Activated T-helper 1 cell treated with anti-CD3 and anti-CD28 coated beads, Interleukin-2, amount 50 U/mL, for 16 hours (primary cell): ENCODE results near the gene PTGS2.
"Not testable (repeated sequence)": the region's sequence is repeated elsewhere in the genome, so short reads cannot be mapped to it uniquely, and the experiment has no call there.

Source experiments
- DNase-seq, 2 donors: peaks; one replicate each; pipeline ENCODE4 v3.0.0-alpha.2; 2020; ENCODE audit warnings: low read depth in 1 of 2, low spot score in 1 of 2

PTGS2 gene

DNA sequence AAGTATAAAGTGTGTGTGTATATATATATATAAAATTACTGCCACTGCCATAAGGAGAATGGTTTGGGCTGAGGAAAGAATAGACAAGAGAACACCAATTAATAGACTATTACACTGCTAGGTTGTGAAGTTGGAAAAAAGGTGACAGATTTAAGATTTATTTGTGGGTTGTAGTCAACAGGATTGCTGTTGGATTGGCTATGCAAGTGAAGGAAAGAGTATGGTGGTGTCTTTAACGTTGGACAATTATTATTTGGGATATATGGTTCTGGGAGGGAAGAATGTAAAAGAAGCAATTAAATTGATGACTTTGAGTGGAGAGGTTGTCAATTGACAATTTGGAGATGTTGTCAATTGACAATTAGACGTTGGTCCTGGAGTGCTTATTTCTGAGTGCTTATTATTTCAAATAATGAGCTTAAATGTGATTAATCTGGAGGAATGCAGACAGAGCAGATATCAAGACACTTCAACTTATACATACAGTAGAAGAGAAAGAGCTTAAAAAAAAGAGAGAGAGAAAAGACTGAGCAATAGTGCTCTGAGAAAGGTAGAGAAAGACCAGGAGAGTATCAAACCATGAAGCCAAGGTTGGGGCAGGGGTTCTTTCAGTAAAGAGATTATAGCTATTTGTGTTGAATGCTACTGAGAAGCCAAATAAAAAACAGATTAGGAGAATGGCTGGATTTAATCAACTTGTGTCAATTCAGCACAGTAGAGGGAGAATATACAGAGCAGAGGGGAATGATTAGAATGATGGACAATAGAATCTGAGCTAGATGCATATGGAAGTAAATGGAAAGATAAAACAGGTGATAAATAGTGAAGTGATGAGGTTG, 9.7 kb downstream of the PTGS2 start:
- no peak for DNase-seq

DNA sequence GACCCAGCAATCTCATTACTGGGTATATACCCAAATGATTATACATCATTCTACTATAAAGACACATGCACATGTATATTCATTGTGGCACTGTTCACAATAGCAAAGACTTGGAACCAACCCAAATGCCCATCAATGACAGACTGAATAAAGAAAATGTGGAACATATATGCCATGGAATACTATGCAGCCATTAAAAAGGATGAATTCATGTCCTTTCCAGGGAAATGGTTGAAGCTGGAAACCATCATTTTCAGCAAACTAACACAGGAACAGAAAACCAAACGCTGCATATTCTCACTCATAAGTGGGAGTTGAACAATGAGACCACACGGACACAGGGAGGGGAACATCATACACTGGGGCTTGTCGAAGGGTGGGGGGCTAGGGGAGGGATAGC, 10.4 kb downstream of the PTGS2 start:
- not testable (repeated sequence) for DNase-seq

DNA sequence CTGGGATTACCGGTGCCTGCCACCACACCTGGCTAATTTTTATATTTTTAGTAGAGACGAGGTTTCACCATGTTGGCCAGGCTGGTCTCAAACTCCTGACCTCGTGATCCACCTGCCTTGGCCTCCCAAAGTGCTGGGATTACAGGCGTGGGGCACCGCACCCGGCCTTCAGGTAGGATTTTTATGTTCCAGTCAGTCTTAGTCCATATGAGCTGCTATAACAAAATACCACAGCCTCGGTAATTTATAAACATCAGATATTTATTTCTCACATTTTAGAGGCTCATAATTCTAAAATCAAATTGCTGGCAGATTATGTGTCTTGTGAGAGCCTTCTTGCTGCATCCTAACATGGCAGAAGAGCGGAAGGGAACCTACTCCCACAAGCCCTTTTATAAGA, 16.0 kb downstream of the PTGS2 start:
- not testable (repeated sequence) for DNase-seq

DNA sequence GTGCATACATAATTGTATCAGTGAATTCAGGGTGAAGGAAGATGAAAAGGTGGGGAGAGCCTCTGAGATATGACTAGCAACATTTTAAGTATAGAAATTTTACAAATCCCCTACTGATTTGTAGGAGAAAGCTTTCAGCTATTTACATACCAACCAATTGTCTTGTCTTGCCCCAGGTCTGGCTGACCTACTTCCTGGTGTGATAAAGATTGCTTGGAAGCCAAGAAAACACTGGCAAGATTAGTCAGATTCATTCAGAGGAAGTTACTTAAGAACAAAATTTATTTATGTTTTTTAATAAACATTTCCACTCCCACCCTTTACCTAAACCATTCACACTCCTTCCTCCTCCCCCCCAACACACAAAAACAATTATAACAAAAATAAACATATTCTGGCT, 17.5 kb downstream of the PTGS2 start:
- no peak for DNase-seq

DNA sequence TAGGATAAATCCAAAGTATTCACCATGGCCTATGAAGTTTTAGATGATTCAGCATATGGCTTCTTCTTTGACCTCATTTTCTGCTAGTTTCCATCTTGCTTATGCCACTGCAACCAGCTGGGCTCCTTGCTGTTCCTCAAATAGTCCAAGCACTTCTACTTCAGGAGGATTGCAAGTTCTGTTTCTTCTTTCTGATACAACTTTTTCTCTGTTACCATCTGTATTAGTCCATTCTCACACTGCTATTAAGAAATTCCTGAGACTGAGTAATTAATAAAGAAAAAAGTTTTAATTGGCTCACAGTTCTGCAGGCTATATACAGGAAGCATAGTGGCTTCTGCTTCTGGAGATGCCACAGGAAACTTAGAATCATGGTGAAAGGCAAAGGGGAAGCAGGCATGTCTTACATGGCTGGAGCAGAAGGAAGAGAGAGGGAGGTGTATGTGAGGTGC, 20.3 kb downstream of the PTGS2 start:
- no peak for DNase-seq

DNA sequence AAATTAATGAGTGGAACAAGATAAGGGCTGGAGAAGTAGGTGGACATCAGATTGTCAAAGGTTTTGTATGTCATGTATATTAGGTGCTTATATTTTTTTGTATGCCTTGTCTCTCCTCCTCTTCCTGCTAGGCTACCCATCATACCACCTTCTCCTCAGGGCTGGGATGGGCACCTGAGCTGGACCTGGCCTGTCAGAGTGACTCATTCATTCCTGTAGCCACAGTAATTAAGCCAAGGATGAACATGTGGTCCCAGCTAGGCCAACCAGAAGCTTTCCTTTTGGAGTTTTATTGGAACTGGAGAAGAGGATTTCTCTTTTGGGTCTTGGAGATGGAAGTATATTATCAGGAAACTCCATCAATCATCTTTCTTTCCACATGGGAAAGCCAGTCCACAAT, 21.2 kb downstream of the PTGS2 start:
- DNase-seq: no peak

DNA sequence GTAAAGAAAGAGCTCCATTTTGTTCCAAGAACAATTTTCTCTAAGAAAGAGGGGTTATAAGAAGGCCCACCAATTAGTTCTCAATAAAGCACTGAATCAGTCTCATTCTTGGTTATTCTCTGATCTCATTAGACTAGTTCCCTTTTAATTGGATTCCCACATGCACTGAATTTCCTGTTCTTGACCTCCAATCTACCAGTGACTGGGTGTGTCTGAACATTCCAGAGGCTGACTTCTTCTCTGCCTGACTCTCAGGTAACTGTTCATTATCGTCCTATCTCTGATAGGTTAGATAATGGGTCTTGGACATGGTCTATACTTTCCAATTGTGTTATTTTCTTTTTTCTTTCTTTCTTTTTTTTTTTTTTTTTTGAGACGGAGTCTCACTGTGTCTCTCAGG, 22.7 kb downstream of the PTGS2 start:
- no peak for DNase-seq

DNA sequence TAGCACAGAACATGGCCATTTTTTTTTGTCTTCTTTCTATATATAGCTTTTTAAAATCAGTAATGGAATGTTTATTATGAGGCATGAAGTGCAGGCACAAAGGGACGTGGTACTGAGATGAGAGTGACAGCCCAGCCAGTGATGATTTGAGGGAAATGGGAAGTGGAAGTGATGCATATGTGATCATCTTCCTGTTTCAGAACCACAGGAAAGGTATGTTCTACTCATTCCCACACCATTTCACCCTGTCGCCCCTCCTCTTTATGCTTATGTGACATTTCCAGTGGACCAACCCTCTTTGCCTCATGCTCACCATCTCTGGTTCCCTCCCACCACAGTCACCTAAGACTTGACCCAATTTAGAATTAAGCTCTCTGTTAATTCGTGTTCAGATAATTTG, 24.3 kb downstream of the PTGS2 start:
- DNase-seq: no peak

DNA sequence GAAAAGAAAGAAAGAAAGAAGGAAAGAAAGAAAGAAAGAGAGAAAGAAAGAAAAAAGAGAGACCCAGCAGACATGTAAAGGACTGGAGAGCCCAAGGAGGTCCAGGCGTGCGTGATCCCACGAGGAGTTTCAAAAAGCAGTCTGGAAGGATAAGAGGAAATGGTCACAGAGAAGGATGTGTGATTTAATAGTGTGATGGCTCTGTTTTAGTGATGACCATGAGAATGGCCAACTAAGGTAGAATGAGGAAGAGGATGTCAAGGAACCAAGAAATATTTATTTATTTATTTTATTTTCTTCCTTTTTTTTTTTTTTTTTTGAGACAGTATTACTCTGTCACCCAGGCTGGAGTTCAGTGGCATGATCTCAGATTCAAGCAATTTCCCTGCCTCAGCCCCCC, 25.5 kb downstream of the PTGS2 start:
- DNase-seq: no peak

DNA sequence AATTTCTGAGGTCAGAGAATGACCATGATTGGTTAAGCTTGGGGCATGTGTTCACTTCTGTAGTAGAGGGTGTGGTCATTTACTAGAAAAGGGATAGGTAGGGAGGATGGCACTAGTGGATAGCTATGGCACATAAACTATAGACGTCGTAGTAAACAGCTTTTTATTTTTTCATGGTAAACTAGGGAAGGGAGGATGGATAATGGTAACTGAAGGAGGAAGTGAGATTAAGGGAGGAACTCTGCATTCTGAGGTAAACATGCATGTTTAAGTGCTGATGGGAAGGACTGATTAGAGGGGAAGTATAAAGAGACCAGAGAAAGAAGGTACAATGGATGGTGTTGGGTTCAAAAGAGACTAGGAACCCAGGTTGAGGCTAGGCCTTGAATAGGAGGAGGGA, 26.9 kb downstream of the PTGS2 start:
- DNase-seq: no peak

DNA sequence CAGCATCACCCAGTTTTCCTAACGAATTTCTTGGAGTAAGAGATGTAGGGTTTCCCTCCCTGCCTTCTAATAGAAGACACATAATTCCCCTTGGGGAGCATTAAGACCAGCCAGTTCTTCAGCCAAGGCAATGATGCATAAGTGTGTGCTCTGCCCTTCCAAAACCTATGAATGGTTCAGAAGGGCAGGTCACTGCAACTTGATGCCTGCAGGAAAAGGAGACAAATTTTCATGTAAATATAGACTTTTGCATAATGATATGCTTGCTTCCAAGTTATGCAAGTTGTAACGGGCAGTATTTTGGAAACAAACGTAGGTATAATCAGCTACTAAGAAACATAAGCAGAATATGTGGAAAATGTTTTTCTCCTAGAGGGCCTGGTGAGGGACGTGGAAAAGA, 31.6 kb downstream of the PTGS2 start:
- DNase-seq: no peak

DNA sequence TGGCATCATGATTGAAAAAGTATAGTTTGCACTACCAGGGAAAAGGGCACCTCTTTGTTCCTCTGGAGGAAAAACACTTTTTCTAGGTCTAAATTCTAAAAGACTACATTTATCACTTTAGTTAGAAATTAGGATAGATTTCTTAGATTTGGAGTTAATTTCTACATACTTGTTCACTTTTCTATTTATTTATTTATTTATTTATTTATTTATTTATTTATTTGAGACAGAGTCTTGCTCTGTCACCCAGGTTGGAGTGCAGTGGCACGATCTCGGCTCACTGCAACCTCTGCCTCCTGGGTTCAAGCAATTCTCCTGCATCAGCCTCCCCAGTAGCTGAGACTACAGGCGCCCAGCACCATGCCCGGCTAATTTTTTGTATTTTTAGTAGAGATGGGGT, 32.2 kb downstream of the PTGS2 start:
- not testable (repeated sequence) for DNase-seq

DNA sequence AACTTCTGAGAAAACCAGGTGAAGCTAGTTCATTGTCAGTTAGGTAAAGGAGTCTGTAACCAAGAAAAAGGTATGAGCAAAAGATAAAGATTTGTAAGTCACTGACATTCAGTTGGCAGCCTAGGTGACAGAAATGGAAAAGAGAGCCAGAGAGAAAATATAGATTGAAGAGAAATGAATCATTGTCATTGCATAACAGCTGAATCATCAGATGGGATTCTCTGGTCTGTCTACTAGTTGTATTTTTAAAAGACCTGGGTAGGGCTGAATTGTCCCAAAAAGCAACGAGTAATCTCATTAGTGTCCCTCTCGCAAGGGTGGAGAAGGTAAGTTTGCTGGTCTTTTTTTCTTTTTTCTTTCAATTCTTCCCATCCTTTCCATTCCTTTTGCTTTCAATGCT, 36.6 kb downstream of the PTGS2 start:
- no peak for DNase-seq

DNA sequence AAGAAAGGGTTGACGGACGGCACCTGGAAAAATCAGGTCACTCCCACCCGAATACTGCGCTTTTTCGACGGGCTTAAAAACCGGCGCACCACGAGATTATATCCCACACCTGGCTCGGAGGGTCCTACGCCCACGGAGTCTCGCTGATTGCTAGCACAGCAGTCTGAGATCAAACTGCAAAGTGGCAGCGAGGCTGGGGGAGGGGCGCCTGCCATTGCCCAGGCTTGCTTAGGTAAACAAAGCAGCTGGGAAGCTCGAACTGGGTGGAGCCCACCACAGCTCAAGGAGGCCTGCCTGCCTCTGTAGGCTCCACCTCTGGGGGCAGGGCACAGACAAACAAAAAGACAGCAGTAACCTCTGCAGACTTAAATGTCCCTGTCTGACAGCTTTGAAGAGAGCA, 42.7 kb downstream of the PTGS2 start:
- not testable (repeated sequence) for DNase-seq

DNA sequence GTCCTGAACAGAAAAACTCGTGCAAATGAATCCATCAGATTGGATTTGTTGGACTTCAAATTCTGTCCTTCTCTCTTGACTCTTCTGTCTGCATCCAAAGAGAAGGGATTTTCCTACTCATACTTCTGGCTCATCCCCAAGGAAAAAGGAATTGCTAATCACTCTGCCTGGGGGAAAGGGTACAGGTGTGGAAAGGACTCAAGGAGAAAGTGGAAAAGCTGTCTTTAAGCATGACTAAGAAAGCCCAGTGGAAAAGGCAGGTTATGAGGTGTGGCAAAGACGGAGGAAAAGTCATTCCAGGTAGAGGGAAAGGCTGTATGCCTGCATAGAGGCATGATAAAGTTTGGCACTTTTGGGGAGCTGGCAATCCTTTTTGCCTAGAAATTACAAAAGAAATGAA, 43.4 kb downstream of the PTGS2 start:
- DNase-seq: no peak

DNA sequence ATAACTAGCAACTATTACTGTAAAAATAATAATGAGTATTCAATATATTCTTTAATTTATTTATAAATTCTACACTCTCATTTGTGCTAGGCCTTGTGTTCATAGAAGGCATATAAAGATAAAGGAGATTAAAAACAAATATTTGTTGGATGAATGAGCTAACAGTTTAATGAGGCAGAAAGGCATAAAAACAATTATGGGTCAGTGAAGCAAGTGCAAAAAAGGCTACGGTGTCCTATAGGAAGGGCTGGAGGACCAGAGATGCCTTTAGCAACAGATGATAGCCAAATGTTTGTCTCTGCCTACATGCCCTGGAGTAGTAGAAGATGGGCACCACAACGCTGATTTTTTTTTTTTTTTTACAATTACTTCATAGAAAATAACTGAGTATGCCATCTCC, 45.7 kb downstream of the PTGS2 start:
- DNase-seq: no peak

DNA sequence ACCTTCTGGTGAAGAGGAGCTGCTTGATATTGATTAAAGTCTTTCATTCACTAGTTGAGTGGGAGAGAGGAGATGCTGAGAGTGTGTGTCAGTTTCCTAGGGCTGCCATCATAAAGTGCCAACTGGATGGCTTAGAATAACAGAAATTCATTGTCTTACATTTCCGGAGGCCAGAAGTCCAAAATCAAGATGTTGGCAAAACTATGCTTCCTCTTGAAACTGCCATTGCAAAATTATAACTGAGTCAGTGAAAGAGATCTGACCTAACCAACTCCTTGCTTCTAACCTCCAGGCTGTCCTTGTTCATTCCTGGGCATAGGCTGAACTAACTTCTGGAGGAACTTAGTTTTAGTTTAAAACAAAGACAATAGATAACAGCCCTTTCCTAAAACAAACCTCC, 47.1 kb downstream of the PTGS2 start:
- no peak for DNase-seq

DNA sequence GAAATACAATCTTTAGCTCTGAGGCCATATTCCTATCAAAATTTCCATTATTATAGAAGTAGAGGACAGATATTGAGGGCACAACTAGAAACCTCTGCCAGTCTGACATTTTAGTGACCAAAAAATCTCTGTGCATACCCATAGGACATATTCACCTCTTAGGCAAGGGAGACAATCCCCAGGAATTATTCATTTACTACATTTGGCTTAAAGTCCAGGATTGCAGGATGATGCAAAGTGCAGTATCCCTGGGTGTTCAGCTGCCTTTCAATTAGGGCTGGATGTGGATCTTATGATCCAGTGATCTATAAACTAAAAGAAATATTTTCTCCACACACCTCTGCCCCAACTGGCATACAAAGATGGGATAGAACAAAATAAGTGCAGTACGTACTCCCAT, 50.9 kb downstream of the PTGS2 start:
- DNase-seq: no peak

DNA sequence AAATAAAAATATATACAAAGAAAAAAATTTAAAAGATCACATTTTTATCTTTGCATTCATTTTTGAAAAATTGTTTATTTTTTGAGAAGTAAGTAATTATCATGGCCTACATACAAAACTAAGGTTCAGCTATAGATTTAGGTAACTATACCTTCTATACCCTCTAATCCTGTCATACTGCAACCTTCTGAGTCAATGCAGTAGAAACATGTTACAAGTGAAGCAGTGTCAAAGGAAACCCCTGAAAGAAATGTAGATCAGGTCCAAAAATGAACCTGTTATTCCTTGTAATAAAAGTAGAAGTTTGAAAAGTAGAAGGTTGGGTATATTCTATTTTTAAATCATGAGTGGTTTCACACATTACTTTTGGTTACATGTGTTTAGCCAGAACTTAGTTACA, 51.3 kb downstream of the PTGS2 start:
- DNase-seq: no peak

DNA sequence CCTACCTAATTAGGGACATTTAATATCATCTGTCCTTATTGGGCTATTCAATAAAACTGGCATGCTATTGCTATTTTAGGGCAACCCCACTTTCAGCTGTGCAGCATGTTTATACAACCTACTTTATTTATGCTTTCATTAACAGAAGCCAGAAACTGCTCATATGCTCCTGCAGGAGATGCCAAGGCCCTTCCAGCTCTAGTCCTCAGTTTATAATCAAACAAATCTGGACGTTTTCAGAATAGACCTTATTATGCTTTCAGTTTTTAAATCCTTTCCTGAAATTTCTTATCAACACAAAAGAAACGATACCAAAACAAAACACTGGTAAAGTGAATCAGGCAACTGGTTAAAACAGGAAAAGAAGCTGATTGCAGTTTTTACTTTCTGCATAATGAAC, 53.2 kb downstream of the PTGS2 start:
- DNase-seq: no peak

DNA sequence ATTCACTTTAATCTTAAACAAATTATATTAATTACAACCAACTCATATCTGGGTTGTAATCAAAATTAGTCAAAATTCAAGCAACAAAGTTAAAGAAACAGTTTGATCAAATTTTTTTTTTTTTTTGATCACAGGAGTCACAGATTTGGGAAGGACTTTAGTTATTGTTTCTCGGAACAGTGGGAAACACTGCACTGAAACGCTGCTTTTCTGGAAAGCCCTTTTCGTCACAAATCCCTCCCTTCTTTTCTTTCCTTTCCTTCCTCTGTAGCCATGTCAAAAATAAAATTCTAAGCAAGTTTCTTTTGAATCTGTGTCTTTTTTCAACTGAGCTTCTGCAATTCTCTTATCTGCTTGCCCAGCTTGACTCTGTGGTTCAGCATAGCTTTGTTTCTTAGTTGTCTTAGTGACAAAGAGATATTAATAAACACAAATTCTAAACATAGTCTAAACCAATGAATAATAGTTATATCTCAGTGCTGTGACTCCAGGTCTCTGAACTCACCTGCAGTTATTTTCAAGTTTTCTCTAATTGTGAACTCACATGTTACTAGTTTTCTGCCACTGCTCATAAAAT, 53.8 kb downstream of the PTGS2 start:
- DNase-seq: no peak

DNA sequence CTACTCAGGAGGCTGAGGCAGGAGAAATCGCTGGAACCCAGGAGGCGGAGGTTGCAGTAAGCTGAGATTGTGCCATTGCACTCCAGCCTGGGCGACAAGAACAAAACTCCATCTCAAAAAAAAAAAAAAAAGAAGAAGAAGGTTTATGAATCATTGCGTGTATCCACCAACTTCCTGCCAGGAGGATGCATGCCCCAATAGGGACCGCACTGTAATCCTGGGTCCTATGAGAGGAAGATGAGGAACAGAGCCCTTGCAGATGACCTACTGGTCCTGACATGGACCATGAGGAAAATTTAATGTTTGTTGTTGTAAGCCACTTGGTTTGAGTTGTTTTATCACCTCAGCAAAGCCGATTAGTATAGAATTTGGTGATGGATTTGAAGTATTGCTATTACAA, 56.7 kb downstream of the PTGS2 start:
- no peak for DNase-seq
